Smooth muscle cell (in vitro differentiated cells): ENCODE results near the gene TMTC3. TPM values are rescaled to one million over a fixed set of nuclear protein-coding genes. Genes with fewer than 3 reads are reported as not detected.

Experiments used
- DNase-seq: peaks from one replicate; lab custom pipeline; 2025; ENCODE audit not compliant: unreplicated experiment; lab: John Stamatoyannopoulos, UW
- H2AFZ ChIP-seq: fragments of 200-600 bp; sonication (generic); 2 replicates; pipeline ENCODE4 v1.6.0; 2016; ENCODE audit warnings: antibody characterized with exemption, low read depth, mild to moderate bottlenecking
- H3F3A ChIP-seq: fragments of 200-600 bp; sonication (generic); 2 replicates; pipeline ENCODE4 v1.6.0; 2017; ENCODE audit warnings: antibody characterized with exemption, low read depth
- H3K27ac ChIP-seq: fragments of 200-600 bp; sonication (generic); 2 replicates; pipeline ENCODE4 v1.5.1; 2016; ENCODE audit warnings: low read depth, mild to moderate bottlenecking
- H3K27me3 ChIP-seq: fragments of 200-600 bp; sonication (generic); 2 replicates; pipeline ENCODE4 v1.6.1; 2016; ENCODE audit warnings: low read depth, mild to moderate bottlenecking
- H3K36me3 ChIP-seq: fragments of 200-600 bp; sonication (generic); 2 replicates; pipeline ENCODE4 v1.5.1; 2016; ENCODE audit warnings: low read depth
- H3K4me1 ChIP-seq: fragments of 200-600 bp; sonication (generic); 2 replicates; pipeline ENCODE4 v1.5.1; 2016; ENCODE audit warnings: low read depth
- H3K4me2 ChIP-seq: fragments of 200-600 bp; sonication (generic); 2 replicates; pipeline ENCODE4 v1.6.0; 2016; ENCODE audit warnings: mild to moderate bottlenecking
- H3K4me3 ChIP-seq: fragments of 200-600 bp; sonication (generic); 2 replicates; pipeline ENCODE4 v1.5.1; 2016; ENCODE audit warnings: mild to moderate bottlenecking
- H3K79me2 ChIP-seq: fragments of 200-600 bp; sonication (generic); 2 replicates; pipeline ENCODE4 v1.6.0; 2016; ENCODE audit warnings: low read depth, mild to moderate bottlenecking
- H3K9ac ChIP-seq: fragments of 200-600 bp; sonication (generic); 2 replicates; pipeline ENCODE4 v1.6.0; 2016; ENCODE audit warnings: low read depth
- H3K9me3 ChIP-seq: fragments of 200-600 bp; sonication (generic); replicated peaks from 2 replicates; pipeline ENCODE4 v1.5.1; 2016; ENCODE audit warnings: low read depth
- H4K20me1 ChIP-seq: fragments of 200-600 bp; sonication (generic); 2 replicates; pipeline ENCODE4 v1.6.0; 2016; ENCODE audit warnings: low read depth
- CTCF ChIP-seq: fragments of 200-600 bp; sonication (generic); IDR thresholded peaks from 2 replicates; pipeline ENCODE4 v1.5.1; 2017; ENCODE audit warnings: borderline replicate concordance, mild to moderate bottlenecking, antibody characterized with exemption; ENCODE audit not compliant: insufficient read depth, poor library complexity, severe bottlenecking
- WGBS: methylation state at CpG from one replicate; pipeline ENCODE4 v1.1.7; 2016; ENCODE audit warnings: low lambda C conversion rate; 5-methylcytosine and 5-hydroxymethylcytosine counted together
- polyA plus RNA-seq: library from polyadenylated mRNA; unstranded; fragments of >200 nt; fragmentation: Nextera tagmentation; extraction: Ambion mirVana; gene quantifications from 2 replicates; pipeline ENCODE4 v1.2.1, GENCODE V29; 2016
- total RNA-seq: library from RNA; depleted of rRNA; stranded (reverse); fragments of >200 nt; gene quantifications from 2 replicates; pipeline ENCODE4 v1.2.3, GENCODE V29; 2014

Gene TMTC3
- total and polyA plus RNA-seq, 2 experiments from 2014 or later, result 8.7 to 49.3 TPM

GRCh38 chr12:88227871-88228270 is 85.8 kb downstream of the TMTC3 start:
- no peak for DNase-seq
- no peaks in the 10 kb centered on the region for H3K27me3 ChIP-seq
- H3K9ac ChIP-seq, result no peak overlapping the region
- H3F3A ChIP-seq, result no peaks in the 10 kb centered on the region
- H3K36me3 ChIP-seq, result no peaks in the 10 kb centered on the region
- 87% methylated on average over 12 of the region's 12 CpGs for WGBS
- no peak overlapping the region for H3K4me3 ChIP-seq
- no peak overlapping the region for H2AFZ ChIP-seq
- H3K27ac ChIP-seq, result no peak overlapping the region
- H4K20me1 ChIP-seq, result no peaks in the 10 kb centered on the region
- no peak for TF ChIP-seq CTCF
- H3K9me3 ChIP-seq, result no peaks in the 10 kb centered on the region
- H3K4me1 ChIP-seq, result no peaks in the 10 kb centered on the region
- H3K4me2 ChIP-seq, result no peak overlapping the region
- H3K79me2 ChIP-seq, result no peaks in the 10 kb centered on the region

DNA sequence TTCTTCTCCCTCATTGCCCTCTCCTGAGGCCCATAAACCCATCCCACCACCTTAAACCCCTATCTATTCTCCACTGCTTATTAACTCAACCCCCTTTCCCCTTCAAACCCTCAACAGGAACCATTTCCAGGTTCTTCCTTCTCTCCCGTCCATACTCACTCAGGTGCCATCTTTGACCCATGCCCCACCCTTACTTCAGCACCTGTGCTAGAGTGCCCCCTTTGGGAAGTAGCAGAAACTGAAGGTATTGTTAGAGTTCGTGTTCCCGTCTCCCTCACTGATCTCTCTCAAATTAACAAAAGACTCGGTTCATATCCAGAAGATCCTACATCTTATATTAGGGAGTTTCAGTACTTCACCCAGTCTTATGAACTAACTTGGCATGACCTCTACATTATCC is 86.6 kb downstream of the TMTC3 start:
- no peaks in the 10 kb centered on the region for H3K9me3 ChIP-seq
- no peak overlapping the region for H3K4me3 ChIP-seq
- no peaks in the 10 kb centered on the region for H3K27me3 ChIP-seq
- no peaks in the 10 kb centered on the region for H3K79me2 ChIP-seq
- no peak overlapping the region for H2AFZ ChIP-seq
- H3K4me2 ChIP-seq, result no peak overlapping the region
- 93% methylated on average over 4 of the region's 4 CpGs for WGBS
- TF ChIP-seq CTCF, result no peak
- H3K27ac ChIP-seq, result no peak overlapping the region
- DNase-seq, result no peak
- H3K36me3 ChIP-seq, result no peaks in the 10 kb centered on the region
- H3K9ac ChIP-seq, result no peak overlapping the region
- no peaks in the 10 kb centered on the region for H3F3A ChIP-seq
- no peaks in the 10 kb centered on the region for H4K20me1 ChIP-seq
- no peaks in the 10 kb centered on the region for H3K4me1 ChIP-seq

- H3K4me3 ChIP-seq, result no peak overlapping the region
- H3K79me2 ChIP-seq, result no peaks in the 10 kb centered on the region
- H3F3A ChIP-seq, result no peaks in the 10 kb centered on the region
- H4K20me1 ChIP-seq, result no peaks in the 10 kb centered on the region
- TF ChIP-seq CTCF, result no peak
- H3K36me3 ChIP-seq, result no peaks in the 10 kb centered on the region
- H3K9me3 ChIP-seq, result no peaks in the 10 kb centered on the region
- H3K27ac ChIP-seq, result no peak overlapping the region
- H2AFZ ChIP-seq, result no peak overlapping the region
- 97% methylated on average over 2 of the region's 2 CpGs for WGBS
- no peaks in the 10 kb centered on the region for H3K4me1 ChIP-seq
- no peaks in the 10 kb centered on the region for H3K27me3 ChIP-seq
- H3K4me2 ChIP-seq, result no peak overlapping the region
- no peak for DNase-seq
- H3K9ac ChIP-seq, result no peak overlapping the region
Observed at GRCh38 chr12:88230271-88230670, 88.2 kb downstream of the TMTC3 start.

GRCh38 chr12:88235183-88235833 is 93.2 kb downstream of the TMTC3 start:
- no peak overlapping the region for H3K4me3 ChIP-seq
- no peaks in the 10 kb centered on the region for H3K79me2 ChIP-seq
- no peak overlapping the region for H2AFZ ChIP-seq
- H3K27ac ChIP-seq, result no peak overlapping the region
- TF ChIP-seq CTCF, result no peak
- H3K36me3 ChIP-seq, result no peaks in the 10 kb centered on the region
- H3K4me1 ChIP-seq, result no peaks in the 10 kb centered on the region
- H3K27me3 ChIP-seq, result no peaks in the 10 kb centered on the region
- no peaks in the 10 kb centered on the region for H4K20me1 ChIP-seq
- DNase-seq, result no peak
- no peak overlapping the region for H3K9ac ChIP-seq
- no peak overlapping the region for H3K4me2 ChIP-seq
- no peaks in the 10 kb centered on the region for H3K9me3 ChIP-seq
- no peaks in the 10 kb centered on the region for H3F3A ChIP-seq
- 95% methylated on average over 7 of the region's 7 CpGs for WGBS
